MCF 10A (cell line): ENCODE measurements around the gene ZDHHC18. TPM values are rescaled to one million over a fixed set of nuclear protein-coding genes. Genes with fewer than 3 reads are reported as not detected.

Source experiments
- BruUV-seq: library from RNA; stranded (reverse); fragments of 400-500 nt; replicated peaks from 2 replicates; lab custom pipeline; 2021; lab: Mats Ljungman, UMichigan
- CTCF ChIA-PET: fragments of 300-600 bp; sonication (Branson Sonifier 250); formaldehyde crosslinking; extraction: SDS; loops from one replicate; lab custom pipeline; 2021; ENCODE audit warnings: antibody characterized with exemption, inconsistent platforms; lab: Yijun Ruan, JAX
- POLR2A ChIA-PET: fragments of 300-600, 350-650 bp; sonication (Branson Sonifier 250); formaldehyde crosslinking; extraction: SDS; loops from one replicate; lab custom pipeline; 2020; ENCODE audit warnings: antibody characterized with exemption, inconsistent platforms; lab: Yijun Ruan, JAX
- DNase-seq: peaks from one replicate; pipeline ENCODE4 v3.0.0-alpha.2; 2018; ENCODE audit not compliant: unreplicated experiment
- H3K27ac Mint-ChIP-seq: one replicate; pipeline ENCODE4 v1.8.0; 2022; ENCODE audit warnings: mild to moderate bottlenecking, low read depth, mixed read lengths; ENCODE audit not compliant: unreplicated experiment
- H3K27me3 Mint-ChIP-seq: one replicate; pipeline ENCODE4 v1.8.0; 2022; ENCODE audit warnings: mixed read lengths; ENCODE audit not compliant: insufficient read depth, unreplicated experiment
- H3K36me3 Mint-ChIP-seq: one replicate; pipeline ENCODE4 v1.8.0; 2022; ENCODE audit warnings: mild to moderate bottlenecking, moderate library complexity, mixed read lengths; ENCODE audit not compliant: insufficient read depth, unreplicated experiment
- H3K4me1 Mint-ChIP-seq: one replicate; pipeline ENCODE4 v1.8.0; 2022; ENCODE audit warnings: mixed read lengths; ENCODE audit not compliant: insufficient read depth, unreplicated experiment
- H3K4me3 Mint-ChIP-seq: one replicate; pipeline ENCODE4 v1.8.0; 2022; ENCODE audit warnings: mild to moderate bottlenecking, moderate library complexity, mixed read lengths; ENCODE audit not compliant: unreplicated experiment
- H3K9me3 Mint-ChIP-seq: one replicate; pipeline ENCODE4 v1.8.0; 2022; ENCODE audit warnings: mixed read lengths; ENCODE audit not compliant: unreplicated experiment
- intact Hi-C: fragments of 100-400 bp; cut with micrococcal nuclease; formaldehyde crosslinking; loops from 2 replicates; pipeline ENCODE4 v1.14.1; 2022
- total RNA-seq: library from RNA; stranded (reverse); gene quantifications from 2 replicates; pipeline ENCODE4 v1.2.3, GENCODE V29; 2022
- TF ChIP-seq, protein P1 (sequence below): fragments of 200-600 bp; IDR thresholded peaks from one replicate; pipeline ENCODE4 v1.8.0; 2022; ENCODE audit warnings: antibody characterized with exemption, mild to moderate bottlenecking; ENCODE audit not compliant: unreplicated experiment

Gene ZDHHC18
- total RNA-seq, 1 experiment from 2014 or later, result 14.0 TPM

DNA sequence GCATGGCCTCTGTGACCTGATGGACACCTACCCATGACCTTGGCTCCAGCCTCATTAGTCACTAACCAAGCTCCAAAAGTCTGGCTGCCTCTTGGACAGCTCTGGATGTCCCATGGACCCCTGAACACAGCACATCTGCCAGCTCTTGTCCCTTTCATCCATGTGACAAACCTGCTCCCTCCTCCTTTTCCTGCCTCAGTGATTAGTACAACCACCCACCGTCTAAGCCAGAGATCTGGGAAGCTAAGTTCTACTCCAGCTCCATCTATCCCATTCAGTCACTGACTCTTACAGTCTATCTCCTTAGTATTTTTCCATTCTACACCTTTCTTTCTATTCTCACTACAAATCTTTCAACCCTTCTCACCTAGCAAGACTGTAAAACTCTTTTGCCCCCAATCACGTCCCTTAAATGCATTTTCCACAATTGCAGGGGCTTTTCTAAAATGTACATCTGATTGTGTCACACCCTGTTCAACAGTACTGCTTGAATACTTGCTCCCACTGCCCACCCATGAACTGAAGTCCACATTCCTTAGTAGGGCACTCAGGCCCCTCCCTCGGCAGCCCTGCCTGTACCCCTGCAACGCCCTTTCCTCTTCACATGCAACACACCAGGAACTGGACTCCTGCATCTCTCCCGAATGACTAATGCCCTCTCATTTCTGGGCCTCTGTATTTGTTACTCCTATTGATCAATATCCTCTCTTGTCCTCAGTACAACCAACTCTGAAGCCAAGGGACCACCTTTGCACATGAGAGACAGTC is 56.4 kb downstream of the ZDHHC18 start:
- no TSS peak for BruUV-seq
- POLR2A ChIA-PET, result interaction anchor here (0.5 to 2.8 kb wide), 3 partner anchors 11 to 55 kb away, joined by 3 to 13 read pairs (median 3); no protein-coding TSS in a partner anchor
- H3K4me3 Mint-ChIP-seq, result no peak overlapping the region
- TF ChIP-seq, protein P1, sequence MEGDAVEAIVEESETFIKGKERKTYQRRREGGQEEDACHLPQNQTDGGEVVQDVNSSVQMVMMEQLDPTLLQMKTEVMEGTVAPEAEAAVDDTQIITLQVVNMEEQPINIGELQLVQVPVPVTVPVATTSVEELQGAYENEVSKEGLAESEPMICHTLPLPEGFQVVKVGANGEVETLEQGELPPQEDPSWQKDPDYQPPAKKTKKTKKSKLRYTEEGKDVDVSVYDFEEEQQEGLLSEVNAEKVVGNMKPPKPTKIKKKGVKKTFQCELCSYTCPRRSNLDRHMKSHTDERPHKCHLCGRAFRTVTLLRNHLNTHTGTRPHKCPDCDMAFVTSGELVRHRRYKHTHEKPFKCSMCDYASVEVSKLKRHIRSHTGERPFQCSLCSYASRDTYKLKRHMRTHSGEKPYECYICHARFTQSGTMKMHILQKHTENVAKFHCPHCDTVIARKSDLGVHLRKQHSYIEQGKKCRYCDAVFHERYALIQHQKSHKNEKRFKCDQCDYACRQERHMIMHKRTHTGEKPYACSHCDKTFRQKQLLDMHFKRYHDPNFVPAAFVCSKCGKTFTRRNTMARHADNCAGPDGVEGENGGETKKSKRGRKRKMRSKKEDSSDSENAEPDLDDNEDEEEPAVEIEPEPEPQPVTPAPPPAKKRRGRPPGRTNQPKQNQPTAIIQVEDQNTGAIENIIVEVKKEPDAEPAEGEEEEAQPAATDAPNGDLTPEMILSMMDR, result no peak
- H3K9me3 Mint-ChIP-seq, result no peaks in the 10 kb centered on the region
- no peaks in the 10 kb centered on the region for H3K4me1 Mint-ChIP-seq
- DNase-seq, result no peak
- intact Hi-C loops, result no loop called here
- no peaks in the 10 kb centered on the region for H3K27me3 Mint-ChIP-seq
- CTCF ChIA-PET, result interaction anchor here (0.7 to 2.6 kb wide), 6 partner anchors 23 to 842 kb away, joined by 3 to 14 read pairs (median 6); no protein-coding TSS in a partner anchor
- no peak overlapping the region for H3K27ac Mint-ChIP-seq
- peaks cover 91% of the 10 kb centered on the region for H3K36me3 Mint-ChIP-seq

GRCh38 chr1:26887125-26887524 is 60.6 kb downstream of the ZDHHC18 start:
- no peak overlapping the region for H3K4me3 Mint-ChIP-seq
- peaks cover 85% of the 10 kb centered on the region for H3K36me3 Mint-ChIP-seq
- TF ChIP-seq, protein P1, result peak; percentile 44
- DNase-seq, result peak; percentile 48
- POLR2A ChIA-PET, result interaction anchor here (0.6 to 6.4 kb wide), 8 partner anchors 10 to 358 kb away, joined by 3 to 103 read pairs (median 4); partner anchors contain the start of genes GPATCH3 and SFN
- H3K27ac Mint-ChIP-seq, result no peak overlapping the region
- H3K4me1 Mint-ChIP-seq, result peaks cover 14% of the 10 kb centered on the region
- no peaks in the 10 kb centered on the region for H3K9me3 Mint-ChIP-seq
- BruUV-seq, result no TSS peak
- CTCF ChIA-PET, result interaction anchor here (0.5 to 3.6 kb wide), 20 partner anchors 9 to 480 kb away, joined by 3 to 19 read pairs (median 4); partner anchors contain the start of gene MAP3K6
- no peaks in the 10 kb centered on the region for H3K27me3 Mint-ChIP-seq
- intact Hi-C loops, result loop anchor here (2.0 kb wide), 1 partner anchor 34 kb away; no protein-coding TSS in a partner anchor

DNA sequence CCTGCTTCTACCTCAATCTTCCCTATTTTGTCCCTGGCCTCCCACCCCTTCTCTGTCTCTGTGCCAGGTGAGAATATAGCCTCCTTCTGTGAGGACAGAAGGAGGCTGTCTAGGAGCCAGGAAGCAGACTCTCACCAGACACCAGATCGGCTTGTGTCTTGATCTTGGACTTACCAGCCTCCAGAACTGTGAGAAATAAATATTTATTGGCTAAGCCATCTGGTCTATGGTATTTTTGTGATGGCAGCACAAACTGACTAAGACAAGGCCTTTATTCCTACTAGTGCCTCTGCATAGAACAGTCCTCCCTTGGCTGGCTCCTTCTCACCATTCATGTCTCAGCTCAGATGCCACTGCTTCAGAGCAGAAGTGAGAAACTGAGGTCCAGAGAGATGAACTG is 61.7 kb downstream of the ZDHHC18 start:
- H3K4me3 Mint-ChIP-seq, result peak overlapping the region; percentile 91
- H3K36me3 Mint-ChIP-seq, result peaks cover 85% of the 10 kb centered on the region
- POLR2A ChIA-PET, result interaction anchor here (0.7 to 6.4 kb wide), 6 partner anchors 12 to 115 kb away, joined by 3 to 103 read pairs (median 29); partner anchors contain the start of genes GPATCH3 and SFN
- H3K27ac Mint-ChIP-seq, result peak overlapping the region; percentile 93
- CTCF ChIA-PET, result interaction anchor here (0.6 to 3.6 kb wide), 9 partner anchors 11 to 98 kb away, joined by 3 to 19 read pairs (median 3); no protein-coding TSS in a partner anchor
- DNase-seq, result no peak
- H3K4me1 Mint-ChIP-seq, result peaks cover 14% of the 10 kb centered on the region
- intact Hi-C loops, result no loop called here
- BruUV-seq, result no TSS peak
- H3K27me3 Mint-ChIP-seq, result no peaks in the 10 kb centered on the region
- no peaks in the 10 kb centered on the region for H3K9me3 Mint-ChIP-seq
- TF ChIP-seq, protein P1, result no peak
